ENCODE data around the gene COPS6. TPM values are rescaled to one million over a fixed set of nuclear protein-coding genes. Genes with fewer than 3 reads are reported as not detected.

Gene COPS6
- 147 and 157 TPM in 2 replicates for total RNA-seq

DNA sequence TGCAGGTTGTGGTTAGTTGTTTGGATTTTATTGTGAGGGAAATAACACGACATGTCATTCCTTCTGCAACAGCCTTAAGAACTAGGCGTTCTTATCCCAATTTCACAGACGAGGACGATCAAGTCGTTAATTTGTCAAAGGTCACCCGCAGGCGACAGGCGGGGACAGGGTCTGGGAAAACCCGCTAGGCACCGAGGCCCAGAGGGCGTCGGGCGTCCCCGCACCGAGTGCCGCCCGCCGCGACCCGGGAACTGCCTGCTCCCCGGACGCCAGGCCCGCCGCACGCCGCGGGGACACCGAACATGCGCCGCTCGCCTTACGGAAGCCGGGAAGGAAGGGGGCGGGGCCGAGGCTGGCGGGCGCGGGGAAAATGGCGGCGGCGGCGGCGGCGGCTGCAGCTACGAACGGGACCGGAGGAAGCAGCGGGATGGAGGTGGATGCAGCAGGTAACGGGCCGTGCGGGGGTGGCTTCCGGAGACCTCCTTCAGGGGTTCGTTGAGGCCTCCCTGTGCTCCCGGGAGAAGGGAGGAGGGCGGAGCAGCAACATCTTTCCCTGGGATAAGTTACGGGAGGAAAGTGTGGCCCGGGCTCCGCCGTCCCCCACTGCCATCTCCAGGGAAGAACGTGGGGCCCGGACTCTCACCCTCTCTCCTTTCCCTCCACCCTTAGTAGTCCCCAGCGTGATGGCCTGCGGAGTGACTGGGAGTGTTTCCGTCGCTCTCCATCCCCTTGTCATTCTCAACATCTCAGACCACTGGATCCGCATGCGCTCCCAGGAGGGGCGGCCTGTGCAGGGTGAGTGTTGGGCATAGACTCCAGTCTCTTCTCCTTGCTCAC, at the start of gene COPS6:
Gene COPS6, plus strand, starts transcription at position 349 of the 837 bp plus-strand sequence. Its CDS starts 22 bp downstream, at position 371.
- DNase-seq (ENCODE audit: low read depth, low spot score), result no peak

- no peak for DNase-seq (ENCODE audit: low read depth, low spot score)
Observed at GRCh38 chr7:100040575-100040974, 48.2 kb upstream of the COPS6 start.

- no peak for DNase-seq (ENCODE audit: low read depth, low spot score)
Observed at GRCh38 chr7:100044718-100045117, 44.1 kb upstream of the COPS6 start.

- DNase-seq (ENCODE audit: low read depth, low spot score), result no peak
Observed at GRCh38 chr7:100048680-100049079, 40.1 kb upstream of the COPS6 start.

DNA sequence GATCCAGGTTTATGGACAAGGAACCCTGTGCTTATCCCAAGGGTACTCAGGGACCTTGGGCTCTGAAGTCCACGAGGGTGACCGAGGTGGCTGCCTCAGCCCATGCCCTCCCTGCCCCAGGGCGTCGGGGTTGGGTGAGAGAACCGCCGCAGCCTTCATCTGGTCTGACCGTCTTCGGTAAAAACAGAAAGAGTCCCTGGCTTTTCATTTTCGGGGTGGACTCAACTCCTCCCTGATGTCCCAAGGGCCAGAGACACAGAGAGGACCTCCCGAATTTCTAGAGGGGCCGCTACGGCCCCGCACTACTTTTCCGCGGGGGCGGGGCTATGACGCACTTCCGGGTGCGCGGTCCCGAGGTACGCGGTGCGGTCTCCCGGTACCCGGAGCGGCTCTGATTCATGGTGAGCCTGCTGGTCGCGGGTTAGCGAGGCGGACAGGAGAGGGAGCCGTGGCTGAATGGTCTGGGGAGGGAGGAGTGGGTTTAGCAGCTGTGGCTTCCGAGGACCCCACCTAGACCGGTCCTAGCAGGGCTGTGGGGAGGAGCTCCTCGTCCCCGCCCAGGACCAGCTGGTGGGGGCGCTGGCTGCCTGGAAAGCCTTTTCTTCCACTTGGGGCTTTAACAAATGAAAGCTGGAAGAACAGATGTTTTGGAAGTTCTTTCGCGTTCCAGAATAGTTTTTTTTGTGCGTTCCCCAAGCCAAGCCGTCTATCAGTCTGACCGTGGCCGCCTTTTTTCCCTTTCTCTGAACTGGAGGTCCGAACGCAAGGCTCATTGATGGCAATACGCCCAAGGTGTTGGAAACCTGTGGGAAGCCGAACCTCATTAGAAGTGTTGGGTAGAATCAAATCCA, 39.1 kb upstream of the COPS6 start, which contains the start of gene ZSCAN21:
Gene ZSCAN21, plus strand, starts transcription at position 334 of the 851 bp plus-strand sequence. CDS start 7,233 bp downstream, outside the sequence.
- DNase-seq (ENCODE audit: low read depth, low spot score), result peak; percentile 24

DNA sequence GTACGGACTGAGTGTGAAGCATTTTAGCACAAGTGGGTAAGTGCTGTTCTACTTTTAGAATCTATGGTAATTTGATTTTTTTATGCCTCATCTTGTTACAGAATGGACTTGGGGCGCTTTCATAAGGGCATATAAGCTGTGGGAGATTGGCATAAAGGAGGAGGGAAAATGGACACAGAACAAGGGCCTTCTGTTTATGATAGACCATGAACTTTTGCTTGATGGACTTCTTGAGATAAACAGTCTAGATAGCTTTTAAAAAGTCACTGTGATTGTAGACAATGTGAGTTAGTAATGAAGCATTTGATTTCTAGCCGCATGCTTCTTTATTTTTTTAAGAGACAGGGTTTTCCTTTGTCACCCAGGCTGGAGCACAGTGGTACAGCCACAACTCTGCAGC, 37.2 kb upstream of the COPS6 start:
- DNase-seq (ENCODE audit: low read depth, low spot score), result no peak

GRCh38 chr7:100053215-100053614, 35.6 kb upstream of the COPS6 start:
- peak; percentile 45 for DNase-seq (ENCODE audit: low read depth, low spot score)

DNA sequence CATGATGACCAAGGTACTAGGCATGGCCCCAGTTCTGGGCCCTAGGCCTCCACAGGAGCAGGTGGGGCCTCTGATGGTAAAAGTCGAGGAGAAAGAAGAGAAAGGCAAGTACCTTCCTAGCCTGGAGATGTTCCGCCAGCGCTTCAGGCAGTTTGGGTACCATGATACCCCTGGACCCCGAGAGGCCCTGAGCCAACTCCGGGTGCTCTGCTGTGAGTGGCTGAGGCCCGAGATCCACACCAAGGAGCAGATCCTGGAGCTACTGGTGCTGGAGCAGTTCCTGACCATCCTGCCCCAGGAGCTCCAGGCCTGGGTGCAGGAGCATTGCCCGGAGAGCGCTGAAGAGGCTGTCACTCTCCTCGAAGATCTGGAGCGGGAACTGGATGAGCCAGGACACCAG, 31.8 kb upstream of the COPS6 start:
- no peak for DNase-seq (ENCODE audit: low read depth, low spot score)

GRCh38 chr7:100059251-100059739, 29.5 kb upstream of the COPS6 start:
- DNase-seq (ENCODE audit: low read depth, low spot score), result no peak

GRCh38 chr7:100061518-100062193, 27.1 kb upstream of the COPS6 start:
- DNase-seq (ENCODE audit: low read depth, low spot score), result no peak

- no peak for DNase-seq (ENCODE audit: low read depth, low spot score)
Observed at GRCh38 chr7:100063376-100063775, 25.4 kb upstream of the COPS6 start.

DNA sequence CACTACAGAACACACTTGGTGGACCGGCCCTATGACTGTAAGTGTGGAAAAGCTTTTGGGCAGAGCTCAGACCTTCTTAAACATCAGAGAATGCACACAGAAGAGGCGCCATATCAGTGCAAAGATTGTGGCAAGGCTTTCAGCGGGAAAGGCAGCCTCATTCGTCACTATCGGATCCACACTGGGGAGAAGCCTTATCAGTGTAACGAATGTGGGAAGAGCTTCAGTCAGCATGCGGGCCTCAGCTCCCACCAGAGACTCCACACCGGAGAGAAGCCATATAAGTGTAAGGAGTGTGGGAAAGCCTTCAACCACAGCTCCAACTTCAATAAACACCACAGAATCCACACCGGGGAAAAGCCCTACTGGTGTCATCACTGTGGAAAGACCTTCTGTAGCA, 24.6 kb upstream of the COPS6 start:
- DNase-seq (ENCODE audit: low read depth, low spot score), result no peak

DNA sequence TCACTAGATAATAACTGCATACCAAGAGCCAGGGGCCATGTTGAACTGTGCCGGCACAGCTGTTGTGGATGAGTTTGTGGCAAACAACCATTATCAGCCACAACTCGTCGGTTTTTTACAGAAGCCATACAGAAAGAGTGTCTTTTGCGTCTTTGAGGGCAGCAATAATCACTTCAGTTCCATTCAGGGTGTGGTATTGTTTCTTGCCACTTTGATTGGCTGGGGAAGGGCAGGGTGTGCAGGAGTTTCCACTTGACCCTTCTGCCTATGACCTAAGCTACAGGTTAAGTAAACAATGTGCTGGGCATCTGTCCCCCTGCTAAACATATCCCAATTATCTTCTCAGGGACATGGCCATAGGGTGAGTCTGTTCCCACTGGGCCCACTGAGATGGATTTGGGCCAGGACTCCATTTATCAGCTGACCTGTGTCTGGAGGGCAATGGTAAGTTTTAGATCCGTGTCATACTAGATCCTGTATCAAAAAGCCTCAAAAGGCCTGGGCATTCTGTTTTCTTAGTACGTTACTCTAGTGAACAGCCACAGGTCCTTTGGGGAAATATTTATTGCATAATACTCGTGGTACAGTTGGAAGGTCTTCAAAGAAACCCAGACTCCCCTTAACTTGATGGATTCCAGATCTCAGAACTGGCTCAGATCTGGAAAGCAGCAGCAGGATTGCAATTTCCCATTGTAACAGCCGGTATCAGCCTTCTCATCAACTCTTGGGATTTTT, 23.1 kb upstream of the COPS6 start:
- no peak for DNase-seq (ENCODE audit: low read depth, low spot score)

DNA sequence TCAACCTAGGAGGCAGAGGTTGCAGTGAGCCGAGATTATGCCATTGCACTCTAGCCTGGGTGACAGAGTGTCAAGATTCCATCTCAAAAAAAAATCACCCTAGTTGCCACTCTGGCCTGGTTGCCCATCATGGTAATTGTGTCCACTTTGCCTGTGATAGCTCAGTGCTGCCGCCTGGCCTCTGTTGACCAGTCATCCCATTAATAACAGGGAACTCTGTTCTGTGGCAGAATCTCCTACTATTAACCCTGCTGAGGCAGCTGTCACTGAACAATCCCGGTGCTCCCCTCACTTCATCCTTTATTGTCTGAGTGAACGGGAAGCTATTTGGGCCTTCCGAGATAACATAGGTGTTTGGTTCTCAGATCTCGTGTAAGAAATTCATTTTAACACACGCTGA, 21.8 kb upstream of the COPS6 start:
- DNase-seq (ENCODE audit: low read depth, low spot score), result no peak

GRCh38 chr7:100069991-100070390, 18.8 kb upstream of the COPS6 start:
- no peak for DNase-seq (ENCODE audit: low read depth, low spot score)

DNA sequence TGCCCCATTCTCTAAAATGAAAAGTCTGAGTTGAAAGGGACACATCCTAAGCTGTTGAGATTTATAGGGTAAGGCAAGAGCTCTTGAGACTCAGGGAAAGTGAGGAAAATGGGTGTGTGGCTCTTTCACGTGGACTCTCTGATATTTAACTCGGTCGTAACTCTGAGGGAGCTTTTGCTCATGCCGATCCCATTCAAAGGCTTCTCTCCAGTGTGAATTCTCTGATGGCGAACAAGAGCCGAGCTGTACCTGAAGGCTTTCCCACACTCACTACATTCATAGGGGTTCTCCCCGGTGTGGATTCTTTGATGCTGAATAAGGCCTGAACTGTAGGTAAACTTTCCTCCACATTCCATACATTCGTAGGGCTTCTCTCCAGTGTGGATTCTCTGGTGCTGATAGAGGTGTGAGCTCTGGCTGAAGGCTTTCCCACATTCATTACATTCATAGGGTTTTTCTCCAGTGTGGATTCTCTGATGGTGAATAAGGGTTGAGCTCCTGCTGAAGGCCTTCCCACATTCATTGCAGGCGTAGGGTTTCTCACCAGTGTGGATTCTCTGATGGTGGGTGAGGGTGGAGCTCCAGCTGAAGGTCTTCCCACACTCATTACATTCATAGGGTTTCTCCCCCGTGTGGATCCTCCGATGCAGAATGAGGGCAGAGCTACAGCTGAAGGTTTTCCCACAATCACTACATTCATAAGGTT, 17.6 kb upstream of the COPS6 start:
- DNase-seq (ENCODE audit: low read depth, low spot score), result no peak

- no peak for DNase-seq (ENCODE audit: low read depth, low spot score)
Observed at GRCh38 chr7:100072462-100072861, 16.3 kb upstream of the COPS6 start.

DNA sequence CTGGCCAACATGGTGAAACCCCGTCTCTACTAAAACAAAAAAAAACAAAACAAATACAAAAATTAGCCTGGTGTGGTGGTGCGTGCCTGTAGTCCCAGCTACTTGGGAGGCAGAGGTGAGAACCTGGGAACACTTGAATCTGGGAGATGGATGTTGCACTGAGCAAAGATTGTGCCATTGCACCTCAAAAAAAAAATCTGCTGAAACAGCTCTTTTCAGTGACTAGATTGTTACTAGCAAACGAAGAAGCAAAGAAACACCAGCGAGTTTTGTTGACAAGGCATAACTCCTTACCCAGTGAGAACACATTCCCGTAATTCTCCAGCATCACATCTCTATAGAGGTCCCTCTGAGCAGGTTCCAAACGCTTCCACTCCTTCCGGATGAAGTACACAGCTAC, 13.9 kb upstream of the COPS6 start:
- no peak for DNase-seq (ENCODE audit: low read depth, low spot score)

GRCh38 chr7:100075418-100075817, 13.4 kb upstream of the COPS6 start:
- DNase-seq (ENCODE audit: low read depth, low spot score), result no peak

DNA sequence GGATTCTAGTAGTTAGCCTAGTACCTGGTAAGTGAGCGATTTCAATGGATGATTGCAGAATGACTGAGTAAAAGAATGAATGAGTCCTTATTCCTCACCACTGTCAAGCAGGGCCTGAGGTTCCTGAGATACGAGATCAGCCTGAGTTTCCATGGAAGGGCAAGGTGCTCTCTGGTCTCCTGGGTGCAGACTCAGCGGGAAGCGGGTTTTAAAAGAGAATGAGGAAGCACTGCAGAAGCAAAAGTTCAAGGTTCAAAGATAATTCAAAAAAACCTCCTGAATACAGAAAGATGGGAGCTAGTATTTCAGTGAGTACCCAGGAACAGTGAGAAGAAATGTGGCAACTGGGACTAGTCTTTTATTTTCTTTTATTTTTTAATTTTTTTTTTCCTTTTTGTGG, 11.6 kb upstream of the COPS6 start:
- no peak for DNase-seq (ENCODE audit: low read depth, low spot score)
